IPS-18c (cell line): ENCODE measurements around the gene SPAG4.
A peak's percentile ranks its signal among the peaks of the same experiment; 100 is the strongest.

Experiments used
- H3K4me3 ChIP-seq: 2 replicates; pipeline ENCODE4 v1.7.0; 2013; ENCODE audit warnings: low read depth, mild to moderate bottlenecking, low read length, moderate library complexity; ENCODE audit not compliant: insufficient read depth
- H3K9me3 ChIP-seq: one replicate; pipeline ENCODE4 v1.6.1; 2013; ENCODE audit warnings: mild to moderate bottlenecking, low read length, moderate library complexity; ENCODE audit not compliant: control insufficient read depth, insufficient read depth

Gene SPAG4

GRCh38 chr20:35597186-35597585, 18.4 kb upstream of the SPAG4 start:
- Histone ChIP-seq H3K9me3 (no peaks in the 10 kb centered on the region), H3K4me3 (no peak overlapping the region)

GRCh38 chr20:35598476-35598875, 17.2 kb upstream of the SPAG4 start:
- Histone ChIP-seq H3K9me3 (no peaks in the 10 kb centered on the region), H3K4me3 (no peak overlapping the region)

- Histone ChIP-seq H3K4me3 (no peak overlapping the region), H3K9me3 (no peaks in the 10 kb centered on the region)
Observed at GRCh38 chr20:35598899-35599775, 16.5 kb upstream of the SPAG4 start.

GRCh38 chr20:35599776-35600120, 15.9 kb upstream of the SPAG4 start:
- Histone ChIP-seq H3K4me3 (no peak overlapping the region), H3K9me3 (no peaks in the 10 kb centered on the region)

DNA sequence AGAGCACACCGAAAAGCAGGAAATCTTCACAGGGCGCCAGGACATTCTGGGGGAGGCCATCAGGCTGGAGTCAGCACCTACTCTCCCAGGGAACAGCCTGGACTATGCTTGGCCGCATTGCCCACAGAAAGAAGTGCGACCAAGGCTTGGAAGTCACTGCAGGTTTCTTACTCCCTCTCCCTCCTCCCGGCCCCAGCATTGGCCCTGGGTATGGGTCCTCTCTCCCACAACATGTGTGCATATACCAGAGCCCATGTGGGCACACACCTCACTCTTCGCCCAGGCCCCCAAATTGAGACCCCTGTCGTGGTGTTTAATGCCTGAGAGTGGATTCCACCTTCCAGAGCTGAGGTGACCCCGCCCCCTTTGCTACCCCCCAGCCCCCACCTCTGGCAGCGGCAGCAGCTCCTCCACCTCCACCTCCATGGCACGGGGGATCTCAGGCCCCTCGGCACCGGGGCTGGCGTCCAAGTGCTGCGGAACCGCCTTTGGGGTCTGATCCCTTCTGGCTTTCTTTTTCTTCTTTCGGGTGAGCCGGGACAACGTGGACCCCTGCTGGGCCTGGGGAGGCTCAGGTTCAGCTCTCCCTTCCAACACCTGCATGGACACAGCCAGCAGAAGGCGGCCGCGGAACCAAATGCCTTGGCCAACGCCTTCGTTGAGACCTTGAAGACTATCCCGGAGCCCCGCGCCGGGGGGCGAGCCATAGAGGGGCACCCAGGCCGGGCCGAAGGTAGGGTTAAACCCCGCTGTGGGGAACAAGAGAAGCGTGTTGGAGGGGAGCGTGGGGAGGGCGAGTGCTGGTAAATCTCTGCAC, 15.2 kb upstream of the SPAG4 start:
- H3K4me3 ChIP-seq, result peak overlapping the region; percentile 77
- no peaks in the 10 kb centered on the region for H3K9me3 ChIP-seq

DNA sequence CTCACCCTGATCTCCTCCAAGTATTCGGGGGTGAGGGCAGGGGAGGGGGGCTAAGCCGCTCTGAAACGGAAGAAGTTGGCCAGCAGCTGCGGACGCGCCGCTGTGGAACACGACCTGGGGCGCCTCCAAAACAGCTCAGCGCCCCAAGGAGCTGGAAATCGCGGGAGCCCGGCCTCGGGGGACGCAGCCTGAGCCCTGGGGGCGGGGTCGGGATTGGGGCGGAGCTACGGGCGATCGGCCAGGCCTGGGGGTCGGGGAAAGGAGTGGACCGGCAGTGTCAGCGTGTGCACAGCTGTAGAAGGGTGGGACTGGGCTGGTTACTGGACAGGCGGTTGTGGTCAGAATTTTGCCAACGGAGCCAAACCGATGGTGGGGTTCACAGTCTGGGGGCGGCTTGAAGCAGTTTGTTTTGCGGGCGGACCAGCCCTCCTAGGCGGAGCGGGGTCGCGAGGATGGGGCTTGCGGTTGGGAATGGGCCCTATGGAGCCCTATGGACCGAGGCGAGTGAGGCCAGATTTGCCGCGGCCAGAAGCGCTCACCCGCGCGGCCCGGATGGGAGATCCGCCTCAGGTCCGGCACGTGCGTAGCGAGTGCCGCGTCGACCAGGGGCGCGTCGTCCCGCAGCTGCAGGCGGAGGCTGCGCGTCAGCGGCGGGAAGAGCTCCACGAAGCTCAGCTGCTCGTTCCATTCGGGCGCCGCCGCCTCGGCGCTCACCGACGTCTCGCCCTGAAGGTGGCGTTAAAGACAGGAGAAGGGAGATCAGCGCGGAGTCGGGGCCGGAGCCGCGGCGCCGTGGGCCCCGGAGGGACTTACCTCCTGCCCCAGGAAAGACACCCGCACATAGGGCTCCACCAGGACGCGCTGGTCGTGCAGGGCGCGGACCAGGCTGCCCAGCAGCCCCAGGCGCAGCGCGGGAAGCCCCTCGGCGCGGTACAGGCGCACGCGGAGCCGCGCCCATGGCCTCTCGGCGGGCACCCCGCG, 14.3 kb upstream of the SPAG4 start:
- peak overlapping the region; percentile 77 for H3K4me3 ChIP-seq
- H3K9me3 ChIP-seq, result no peaks in the 10 kb centered on the region

DNA sequence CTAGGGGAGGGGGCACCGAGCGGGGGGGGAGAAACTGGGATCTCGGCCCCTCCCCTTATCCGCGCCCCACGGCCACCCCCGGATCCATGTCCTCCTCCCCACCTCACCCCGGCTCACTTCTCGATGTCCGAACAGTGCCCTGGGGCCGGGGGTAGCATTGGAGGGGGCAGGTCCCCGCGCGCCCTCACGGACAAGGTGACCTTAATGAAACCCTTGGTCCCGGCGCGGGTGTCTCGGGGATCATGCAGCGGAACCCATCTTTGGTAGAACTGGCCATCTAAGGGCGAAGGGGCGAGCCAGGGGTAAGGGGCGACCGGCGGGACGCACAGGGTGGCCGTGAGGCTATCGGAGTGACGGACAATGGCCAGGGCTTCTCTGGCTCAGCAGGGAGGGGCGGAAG, 13.6 kb upstream of the SPAG4 start:
- peak overlapping the region; percentile 77 for H3K4me3 ChIP-seq

DNA sequence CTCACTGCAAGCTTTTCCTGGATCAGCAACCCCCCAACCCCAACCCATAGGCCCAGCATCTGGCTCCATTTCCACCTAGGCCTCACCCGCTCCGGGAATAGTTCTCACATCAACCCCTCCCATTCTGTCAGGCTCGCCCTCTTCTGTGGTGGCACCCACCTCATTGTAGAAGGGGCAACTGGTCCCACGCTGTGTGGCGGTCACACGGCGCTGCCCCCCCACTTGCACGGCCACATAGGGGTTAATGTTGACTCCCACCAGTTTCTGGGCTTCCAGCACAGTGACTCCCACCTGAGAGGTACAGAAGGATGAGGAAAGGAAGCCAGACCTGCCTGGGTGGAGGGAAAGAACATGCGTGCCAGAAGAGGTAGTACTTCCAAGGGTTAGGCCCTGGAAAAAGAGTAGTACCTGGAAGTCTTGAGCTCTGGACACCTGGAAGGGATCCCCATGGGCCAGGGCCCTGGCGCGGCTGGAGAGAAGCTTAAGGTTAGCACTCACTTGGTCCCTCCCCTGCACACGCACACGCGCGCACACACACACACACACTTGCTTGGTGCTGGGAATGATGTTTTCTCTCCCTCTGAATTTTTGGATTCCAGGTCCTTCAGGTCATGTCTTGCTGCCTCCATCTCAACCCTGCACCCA, 12.7 kb upstream of the SPAG4 start:
- H3K9me3 ChIP-seq, result no peaks in the 10 kb centered on the region
- H3K4me3 ChIP-seq, result no peak overlapping the region

More for the DNA sequence above, 13.6 kb upstream of the SPAG4 start:
- no peaks in the 10 kb centered on the region for H3K9me3 ChIP-seq

GRCh38 chr20:35603695-35604448, 11.8 kb upstream of the SPAG4 start:
- H3K9me3 ChIP-seq, result no peaks in the 10 kb centered on the region
- no peak overlapping the region for H3K4me3 ChIP-seq

- Histone ChIP-seq H3K4me3 (no peak overlapping the region), H3K9me3 (no peaks in the 10 kb centered on the region)
Observed at GRCh38 chr20:35604449-35604747, 11.2 kb upstream of the SPAG4 start.

DNA sequence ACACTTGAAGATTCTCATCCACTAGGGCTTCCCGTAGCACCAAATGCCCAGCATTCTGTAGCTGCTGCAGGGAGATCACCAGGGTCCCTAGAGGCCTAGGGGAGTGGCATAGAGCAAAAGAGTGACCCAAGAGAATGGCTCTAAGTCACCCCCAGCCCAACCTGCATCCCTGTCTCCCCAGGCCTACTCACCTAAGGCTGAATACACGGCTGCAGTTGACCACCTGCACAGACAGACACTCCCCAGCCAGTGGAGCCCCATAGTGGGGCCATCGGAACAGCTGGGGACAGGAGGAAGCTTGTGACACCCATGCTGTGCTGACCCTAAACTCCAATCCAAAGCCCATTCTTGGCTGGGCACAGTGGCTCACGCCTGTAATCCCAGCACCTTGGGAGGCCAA, 9.5 kb upstream of the SPAG4 start:
- no peaks in the 10 kb centered on the region for H3K9me3 ChIP-seq
- H3K4me3 ChIP-seq, result no peak overlapping the region

GRCh38 chr20:35607003-35607735, 8.5 kb upstream of the SPAG4 start:
- no peaks in the 10 kb centered on the region for H3K9me3 ChIP-seq
- no peak overlapping the region for H3K4me3 ChIP-seq

GRCh38 chr20:35610833-35611427, 4.7 kb upstream of the SPAG4 start:
- H3K9me3 ChIP-seq, result no peaks in the 10 kb centered on the region
- no peak overlapping the region for H3K4me3 ChIP-seq

DNA sequence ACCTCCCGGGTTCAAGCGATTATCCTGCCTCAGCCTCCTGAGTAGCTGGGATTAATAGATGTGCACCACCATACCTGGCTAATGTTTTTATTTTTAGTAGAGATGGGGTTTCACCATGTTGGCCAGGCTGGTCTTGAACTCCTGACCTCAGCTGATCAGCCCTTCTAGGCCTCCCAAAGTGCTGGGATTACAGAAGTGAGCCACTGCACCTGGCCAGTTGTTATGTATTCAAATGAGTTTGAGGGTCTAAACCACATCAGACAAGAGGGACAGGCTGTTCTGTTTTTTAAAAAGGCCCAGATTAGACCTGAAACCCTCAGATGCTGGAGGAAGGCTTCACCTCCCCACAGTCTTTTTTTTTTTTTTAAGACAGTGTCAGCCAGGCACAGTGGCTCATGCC, 4.1 kb upstream of the SPAG4 start:
- H3K4me3 ChIP-seq, result no peak overlapping the region
- no peaks in the 10 kb centered on the region for H3K9me3 ChIP-seq
